ENCODE results near the gene IGF2. TPM values are rescaled to one million over a fixed set of nuclear protein-coding genes. Genes with fewer than 3 reads are reported as not detected.
A peak's percentile ranks its signal among the peaks of the same experiment; 100 is the strongest.

The IGF2 gene
- total and polyA plus RNA-seq, 7 donors: 5.9 to 471 (median 60.2) TPM

DNA sequence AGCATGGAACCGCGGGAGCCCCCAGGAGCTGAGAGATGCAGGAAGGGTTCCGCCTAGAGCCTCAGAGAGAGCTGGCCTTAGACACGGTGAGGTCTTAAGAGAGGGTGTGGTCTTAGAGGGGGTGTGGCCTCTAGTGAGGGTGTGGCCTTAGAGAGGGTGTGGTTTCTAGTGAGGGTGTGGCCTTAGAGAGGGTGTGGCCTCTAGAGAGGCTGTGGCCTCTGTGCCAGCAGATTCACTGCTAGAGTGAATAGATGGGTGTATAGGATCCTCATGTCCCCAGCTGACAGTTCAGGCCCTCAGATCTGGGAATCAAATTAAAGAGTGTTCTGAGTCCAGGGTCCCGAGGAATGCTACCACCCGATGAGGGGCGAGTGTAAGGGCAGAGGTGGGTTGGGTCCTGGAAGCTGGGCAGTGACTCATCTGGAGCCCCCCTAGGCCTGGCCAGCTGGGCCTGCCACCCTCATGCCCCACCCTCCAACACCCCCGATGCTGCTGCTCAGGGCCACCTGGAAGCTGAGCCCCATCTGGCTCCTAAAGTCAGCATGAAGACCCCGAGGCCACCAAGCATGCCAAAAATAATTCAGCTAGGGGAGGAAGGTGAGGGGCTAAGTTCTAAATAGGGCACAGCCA lies 49.5 kb downstream of the IGF2 start:
- Histone ChIP-seq H3K27ac (no peak overlapping the region), H3K4me1 (peaks cover 24% of the 10 kb centered on the region), H3K4me3 (no peak overlapping the region), H3K27me3 (ENCODE audit: insufficient read depth in 3 of 3, low read length in 2 of 3) (no peaks in the 10 kb centered on the region), H3K36me3 (ENCODE audit: insufficient read depth in 1 of 2, low read depth in 1 of 2) (no peaks in the 10 kb centered on the region), H3K9me3 (no peaks in the 10 kb centered on the region)
- ATAC-seq: no peak
- intact Hi-C loops (cut with DNase I): loop anchor here in 1 of 2 donors (2.0 to 5.0 kb wide), 2 partner anchors 17 to 58 kb away; no protein-coding TSS in a partner anchor
- peak in 1 of 2 donors; percentile 46 for DNase-seq
- TF ChIP-seq, protein P1, sequence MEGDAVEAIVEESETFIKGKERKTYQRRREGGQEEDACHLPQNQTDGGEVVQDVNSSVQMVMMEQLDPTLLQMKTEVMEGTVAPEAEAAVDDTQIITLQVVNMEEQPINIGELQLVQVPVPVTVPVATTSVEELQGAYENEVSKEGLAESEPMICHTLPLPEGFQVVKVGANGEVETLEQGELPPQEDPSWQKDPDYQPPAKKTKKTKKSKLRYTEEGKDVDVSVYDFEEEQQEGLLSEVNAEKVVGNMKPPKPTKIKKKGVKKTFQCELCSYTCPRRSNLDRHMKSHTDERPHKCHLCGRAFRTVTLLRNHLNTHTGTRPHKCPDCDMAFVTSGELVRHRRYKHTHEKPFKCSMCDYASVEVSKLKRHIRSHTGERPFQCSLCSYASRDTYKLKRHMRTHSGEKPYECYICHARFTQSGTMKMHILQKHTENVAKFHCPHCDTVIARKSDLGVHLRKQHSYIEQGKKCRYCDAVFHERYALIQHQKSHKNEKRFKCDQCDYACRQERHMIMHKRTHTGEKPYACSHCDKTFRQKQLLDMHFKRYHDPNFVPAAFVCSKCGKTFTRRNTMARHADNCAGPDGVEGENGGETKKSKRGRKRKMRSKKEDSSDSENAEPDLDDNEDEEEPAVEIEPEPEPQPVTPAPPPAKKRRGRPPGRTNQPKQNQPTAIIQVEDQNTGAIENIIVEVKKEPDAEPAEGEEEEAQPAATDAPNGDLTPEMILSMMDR (IDR thresholded peaks at IDR 0.05): no peak
- 62 to 73% (median 71%) methylated on average over 8 to 9 of the region's 9 CpGs for WGBS, 3 donors

GRCh38 chr11:2088746-2089535 lies 50.2 kb downstream of the IGF2 start:
- no peaks in the 10 kb centered on the region for H3K27me3 ChIP-seq (ENCODE audit: insufficient read depth in 3 of 3, low read length in 2 of 3)
- no peak for ATAC-seq
- no peak overlapping the region for H3K4me3 ChIP-seq
- peaks cover 5% of the 10 kb centered on the region for H3K9me3 ChIP-seq
- DNase-seq: peak in 1 of 2 donors; percentile 48
- peaks cover 17% of the 10 kb centered on the region for H3K4me1 ChIP-seq
- H3K27ac ChIP-seq: no peak overlapping the region
- H3K36me3 ChIP-seq (ENCODE audit: insufficient read depth in 1 of 2, low read depth in 1 of 2): no peaks in the 10 kb centered on the region
- TF ChIP-seq, protein P1 (IDR thresholded peaks at IDR 0.05): no peak
- WGBS, 3 donors: 80 to 87% (median 83%) methylated on average over 19 of the region's 19 CpGs
- intact Hi-C loops (cut with DNase I): loop anchor here in 1 of 2 donors (2.0 kb wide), 1 partner anchor 18 kb away; no protein-coding TSS in a partner anchor

GRCh38 chr11:2088284-2088683 lies 50.9 kb downstream of the IGF2 start:
- Histone ChIP-seq H3K27me3 (ENCODE audit: insufficient read depth in 3 of 3, low read length in 2 of 3) (no peaks in the 10 kb centered on the region), H3K36me3 (ENCODE audit: insufficient read depth in 1 of 2, low read depth in 1 of 2) (no peaks in the 10 kb centered on the region), H3K9me3 (peaks cover 12% of the 10 kb centered on the region), H3K4me1 (peaks cover 10% of the 10 kb centered on the region), H3K4me3 (no peak overlapping the region), H3K27ac (no peak overlapping the region)
- TF ChIP-seq, protein P1 (IDR thresholded peaks at IDR 0.05): no peak
- no peak for ATAC-seq
- 73 to 76% (median 75%) methylated on average over 14 of the region's 14 CpGs for WGBS, 3 donors
- DNase-seq: no peak
- intact Hi-C loops (cut with DNase I): loop anchor here in 1 of 2 donors (2.0 kb wide), 1 partner anchor 19 kb away; no protein-coding TSS in a partner anchor

GRCh38 chr11:2086239-2087040 lies 52.7 kb downstream of the IGF2 start:
- WGBS, 3 donors: 81 to 91% (median 84%) methylated on average over 25 to 26 of the region's 26 CpGs
- ATAC-seq: no peak
- DNase-seq: peak; percentile 6 to 42

More at GRCh38 chr11:2086239-2087040, 52.7 kb downstream of the IGF2 start:
- intact Hi-C loops (cut with DNase I): no loop called here
- Histone ChIP-seq H3K27ac (no peak overlapping the region), H3K36me3 (ENCODE audit: insufficient read depth in 1 of 2, low read depth in 1 of 2) (no peaks in the 10 kb centered on the region), H3K4me1 (no peaks in the 10 kb centered on the region), H3K4me3 (no peak overlapping the region), H3K9me3 (peaks cover 12% of the 10 kb centered on the region), H3K27me3 (ENCODE audit: insufficient read depth in 3 of 3, low read length in 2 of 3) (no peaks in the 10 kb centered on the region)
- TF ChIP-seq, protein P1 (IDR thresholded peaks at IDR 0.05): no peak
